HFFc6 (cell line): Measurements from ENCODE around the gene PLEKHO2. TPM values are rescaled to one million over a fixed set of nuclear protein-coding genes. Genes with fewer than 3 reads are reported as not detected.

Experiments
- DNase-seq: peaks from one replicate; pipeline ENCODE4 v3.0.0-alpha.2; 2018
- H3K27ac Mint-ChIP-seq: 2 replicates; pipeline ENCODE4 v1.8.0; 2020; ENCODE audit warnings: mild to moderate bottlenecking, mixed read lengths
- H3K27me3 Mint-ChIP-seq: 2 replicates; pipeline ENCODE4 v1.8.0; 2021; ENCODE audit warnings: mild to moderate bottlenecking, moderate library complexity, mixed read lengths; ENCODE audit not compliant: insufficient read depth
- H3K36me3 Mint-ChIP-seq: 2 replicates; pipeline ENCODE4 v1.8.0; 2021; ENCODE audit warnings: low read depth, mixed read lengths
- H3K4me1 Mint-ChIP-seq: 2 replicates; pipeline ENCODE4 v1.8.0; 2020; ENCODE audit warnings: low read depth, mixed read lengths
- H3K4me3 Mint-ChIP-seq: 2 replicates; pipeline ENCODE4 v1.8.0; 2020; ENCODE audit warnings: mild to moderate bottlenecking, moderate library complexity, mixed read lengths
- H3K9me3 Mint-ChIP-seq: 2 replicates; pipeline ENCODE4 v1.8.0; 2020; ENCODE audit warnings: mild to moderate bottlenecking, mixed read lengths
- total RNA-seq, 6 experiments: library from RNA; stranded (reverse); fragmentation: NEBNext Ultra II Directional; extraction: Animal tissue kit (Norgen Biotek cat#: 25700); gene quantifications; 2 replicates in 1 of 6; 3 replicates in 5 of 6; pipeline ENCODE4 v1.2.3, GENCODE V29; 2021
- TF ChIP-seq, protein P1 (sequence below): fragments of 200-600 bp; sonication (generic); IDR thresholded peaks from 2 replicates; pipeline ENCODE4 v1.5.0; 2021; ENCODE audit warnings: antibody characterized with exemption, mild to moderate bottlenecking

Gene PLEKHO2
- total RNA-seq, 6 experiments from 2014 or later, result 23.0 to 28.3 (median 25.4) TPM

DNA sequence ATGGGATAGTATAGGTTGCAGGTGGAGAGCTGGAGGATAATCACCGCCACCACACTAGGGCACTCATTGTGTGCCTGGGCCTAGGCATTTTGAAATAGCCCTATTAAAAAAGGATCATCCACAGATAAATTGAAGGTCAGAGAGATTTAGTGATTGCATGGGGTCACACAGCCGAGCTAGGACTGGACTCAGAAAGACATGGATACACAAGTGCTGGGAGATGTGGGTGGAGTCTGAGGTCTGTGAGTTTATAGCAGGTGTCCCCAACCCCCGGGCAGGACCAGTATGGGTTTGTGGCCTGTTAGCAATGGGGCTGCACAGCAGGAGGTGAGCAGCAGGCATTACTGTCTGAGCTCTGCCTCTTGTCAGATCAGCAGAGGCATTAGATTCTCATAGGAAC, 64.7 kb downstream of the PLEKHO2 start:
- H3K36me3 Mint-ChIP-seq, result no peaks in the 10 kb centered on the region
- TF ChIP-seq, protein P1, sequence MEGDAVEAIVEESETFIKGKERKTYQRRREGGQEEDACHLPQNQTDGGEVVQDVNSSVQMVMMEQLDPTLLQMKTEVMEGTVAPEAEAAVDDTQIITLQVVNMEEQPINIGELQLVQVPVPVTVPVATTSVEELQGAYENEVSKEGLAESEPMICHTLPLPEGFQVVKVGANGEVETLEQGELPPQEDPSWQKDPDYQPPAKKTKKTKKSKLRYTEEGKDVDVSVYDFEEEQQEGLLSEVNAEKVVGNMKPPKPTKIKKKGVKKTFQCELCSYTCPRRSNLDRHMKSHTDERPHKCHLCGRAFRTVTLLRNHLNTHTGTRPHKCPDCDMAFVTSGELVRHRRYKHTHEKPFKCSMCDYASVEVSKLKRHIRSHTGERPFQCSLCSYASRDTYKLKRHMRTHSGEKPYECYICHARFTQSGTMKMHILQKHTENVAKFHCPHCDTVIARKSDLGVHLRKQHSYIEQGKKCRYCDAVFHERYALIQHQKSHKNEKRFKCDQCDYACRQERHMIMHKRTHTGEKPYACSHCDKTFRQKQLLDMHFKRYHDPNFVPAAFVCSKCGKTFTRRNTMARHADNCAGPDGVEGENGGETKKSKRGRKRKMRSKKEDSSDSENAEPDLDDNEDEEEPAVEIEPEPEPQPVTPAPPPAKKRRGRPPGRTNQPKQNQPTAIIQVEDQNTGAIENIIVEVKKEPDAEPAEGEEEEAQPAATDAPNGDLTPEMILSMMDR, result no peak
- no peak overlapping the region for H3K4me3 Mint-ChIP-seq
- no peak for DNase-seq
- H3K4me1 Mint-ChIP-seq, result peaks cover 32% of the 10 kb centered on the region
- no peak overlapping the region for H3K27ac Mint-ChIP-seq
- H3K9me3 Mint-ChIP-seq, result peaks cover 6% of the 10 kb centered on the region; the same call in 1 of the 2 replicates
- H3K27me3 Mint-ChIP-seq, result no peaks in the 10 kb centered on the region; the same call in 1 of the 2 replicates

DNA sequence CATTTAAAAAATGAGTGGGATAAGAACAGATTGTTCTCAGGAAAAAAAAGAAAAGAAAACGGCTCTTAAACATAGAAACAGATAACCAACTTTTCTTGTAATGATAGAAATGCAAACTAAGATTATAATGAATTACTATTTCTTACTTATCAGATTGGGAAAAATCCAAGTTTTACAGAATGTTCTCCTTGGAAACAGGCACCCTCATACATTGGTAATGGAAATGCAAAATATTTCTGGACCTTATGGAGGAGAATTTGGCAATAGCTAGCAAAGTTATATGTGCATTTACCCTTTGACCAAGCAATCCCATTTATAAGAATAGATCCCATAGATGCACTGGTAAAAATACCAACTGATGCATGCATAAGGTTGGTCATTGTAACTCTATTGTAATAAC, 66.3 kb downstream of the PLEKHO2 start:
- H3K4me3 Mint-ChIP-seq, result no peak overlapping the region
- no peak for DNase-seq
- TF ChIP-seq, protein P1, result no peak
- H3K27ac Mint-ChIP-seq, result no peak overlapping the region
- H3K9me3 Mint-ChIP-seq, result no peaks in the 10 kb centered on the region
- H3K36me3 Mint-ChIP-seq, result no peaks in the 10 kb centered on the region
- H3K4me1 Mint-ChIP-seq, result peaks cover 31% of the 10 kb centered on the region
- H3K27me3 Mint-ChIP-seq, result no peaks in the 10 kb centered on the region; the same call in none of the 2 replicates

DNA sequence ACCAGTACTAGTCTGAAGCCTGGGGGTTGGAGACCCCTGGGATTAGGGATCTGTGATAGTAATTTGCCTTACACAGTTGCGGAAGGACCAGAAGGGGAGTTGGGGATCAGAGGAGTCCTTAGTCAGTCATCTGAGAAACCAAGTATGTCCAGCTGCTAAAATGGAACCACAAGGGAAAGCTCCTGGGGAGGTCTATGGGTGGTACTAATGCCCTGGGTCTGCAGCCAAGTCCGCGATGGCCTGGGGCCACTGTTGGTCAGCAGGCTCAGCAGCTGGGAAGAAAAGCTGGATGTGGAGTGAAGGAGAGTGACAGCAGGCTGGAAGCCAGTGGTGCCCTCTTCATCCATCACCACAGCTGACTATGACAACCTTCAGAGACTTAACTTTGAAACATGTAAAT, 67.8 kb downstream of the PLEKHO2 start:
- H3K4me3 Mint-ChIP-seq, result no peak overlapping the region

DNA sequence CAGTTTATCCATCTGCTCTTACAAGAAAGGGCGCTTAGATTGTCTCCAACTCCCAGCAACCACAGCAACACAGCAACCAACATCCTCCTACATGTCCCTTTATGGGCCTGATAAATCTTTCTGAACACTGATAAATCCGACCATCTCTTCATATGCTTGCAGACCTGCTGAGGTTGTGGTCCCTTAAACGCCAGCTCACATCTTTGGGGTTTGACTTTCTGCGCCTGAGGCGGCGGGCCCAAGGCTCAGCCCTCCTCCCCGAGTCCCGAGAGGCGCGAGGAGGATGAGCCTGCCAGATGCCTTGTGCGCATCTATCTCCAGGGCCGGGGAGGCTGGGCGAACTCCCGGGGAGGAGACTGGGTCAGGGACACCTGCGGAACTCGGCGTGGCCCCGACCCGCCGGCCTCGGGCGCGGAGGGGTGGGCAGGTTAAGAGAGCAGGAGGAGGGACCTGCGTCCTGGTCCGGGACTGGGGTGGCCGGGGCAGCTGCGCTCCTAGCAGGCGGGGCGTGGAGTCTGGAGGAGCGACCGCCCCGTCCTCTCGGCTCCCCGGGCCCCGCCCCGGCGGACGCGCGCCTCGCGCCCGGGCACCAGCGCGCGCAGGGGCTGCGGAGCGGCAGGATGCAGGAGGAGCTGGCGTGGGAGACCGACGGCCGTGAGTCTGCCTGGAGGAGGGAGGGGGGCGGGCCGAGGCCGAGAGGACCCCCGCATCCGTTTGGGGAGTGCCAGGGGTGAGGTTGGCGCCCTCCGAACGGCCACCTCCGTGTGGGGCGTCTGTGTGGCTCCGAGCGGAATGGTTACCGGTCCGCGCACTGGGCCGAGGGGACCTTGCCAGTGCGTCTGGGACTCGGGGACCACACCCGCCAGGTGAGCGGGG, 69.8 kb downstream of the PLEKHO2 start, which contains the start of gene ANKDD1A:
TSS of gene ANKDD1A (plus strand) at position 592 of the 876 bp plus-strand sequence. CDS start at position 621, 29 bp downstream.
- TF ChIP-seq, protein P1, result no peak
- Mint-ChIP-seq H3K9me3 (no peaks in the 10 kb centered on the region), H3K27me3 (peaks cover 5% of the 10 kb centered on the region), H3K4me1 (peaks cover 9% of the 10 kb centered on the region), H3K4me3 (peak within 1 kb of the TSS; percentile 77), H3K36me3 (no peaks in the 10 kb centered on the region), H3K27ac (peak within 1 kb of the TSS; percentile 2; the same call in 1 of the 2 replicates)
- no peak for DNase-seq

More for the DNA sequence above, 67.8 kb downstream of the PLEKHO2 start:
- TF ChIP-seq, protein P1, result no peak
- peaks cover 2% of the 10 kb centered on the region for H3K27me3 Mint-ChIP-seq
- H3K27ac Mint-ChIP-seq, result no peak overlapping the region
- H3K36me3 Mint-ChIP-seq, result no peaks in the 10 kb centered on the region
- no peak for DNase-seq
- H3K9me3 Mint-ChIP-seq, result no peaks in the 10 kb centered on the region
- H3K4me1 Mint-ChIP-seq, result peaks cover 18% of the 10 kb centered on the region

DNA sequence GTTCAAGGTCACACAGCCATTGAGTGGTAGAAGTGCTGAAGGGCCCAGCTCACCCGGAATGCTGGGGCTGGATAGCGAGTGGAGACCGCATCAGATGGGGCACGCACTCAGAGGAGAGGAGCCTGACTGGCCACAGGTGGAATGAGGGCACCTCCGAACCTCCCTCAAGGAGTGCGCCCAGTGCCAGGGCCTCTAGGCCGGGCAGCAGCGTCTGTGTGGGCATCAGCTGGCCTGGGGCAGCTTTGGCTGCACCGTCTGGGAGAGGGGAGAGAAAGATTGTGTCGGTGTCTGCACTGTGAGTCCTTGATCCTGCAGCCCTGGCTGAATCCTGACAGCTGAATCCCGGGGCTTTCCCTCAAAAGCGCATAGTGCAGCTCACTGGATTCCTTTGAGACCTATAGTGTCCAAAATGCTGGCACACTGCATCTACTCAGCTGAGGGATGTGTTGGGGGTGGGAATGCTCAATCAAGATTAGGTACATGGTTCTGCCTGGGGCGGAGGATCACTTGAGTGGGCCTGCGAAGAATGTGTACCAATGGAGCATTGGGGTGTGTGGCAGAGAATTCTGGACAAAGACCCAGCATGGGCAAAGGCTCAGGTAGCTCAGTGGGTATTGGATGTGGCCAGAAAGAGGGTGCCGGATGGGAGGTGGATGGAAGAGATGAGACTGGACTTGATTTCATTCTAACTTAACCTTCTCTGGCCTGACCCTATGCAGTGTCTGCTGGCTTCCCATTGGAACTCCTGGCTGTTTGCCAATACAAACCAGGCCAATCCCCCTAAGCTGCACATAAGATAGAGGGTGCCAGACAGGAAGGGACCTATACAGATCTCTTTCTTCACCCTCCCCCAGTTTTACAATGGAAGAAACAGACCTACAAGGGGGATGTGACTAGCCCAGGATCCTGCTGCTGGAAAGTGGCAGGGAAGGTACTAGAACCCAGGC, 70.9 kb downstream of the PLEKHO2 start:
- H3K36me3 Mint-ChIP-seq, result no peaks in the 10 kb centered on the region
- TF ChIP-seq, protein P1, result no peak
- H3K4me3 Mint-ChIP-seq, result peak overlapping the region; percentile 37; the same call in 1 of the 2 replicates
- no peak for DNase-seq
- no peaks in the 10 kb centered on the region for H3K9me3 Mint-ChIP-seq
- H3K27me3 Mint-ChIP-seq, result peaks cover 5% of the 10 kb centered on the region
- H3K4me1 Mint-ChIP-seq, result peaks cover 9% of the 10 kb centered on the region
- no peak overlapping the region for H3K27ac Mint-ChIP-seq
